Epithelial cell of esophagus (primary cell): ENCODE results near the gene DAD1.

Source experiments
- DNase-seq: peaks from one replicate; pipeline ENCODE4 v3.0.0; 2010; ENCODE audit warnings: low read depth
- H3K4me3 ChIP-seq: 2 replicates; pipeline ENCODE4 v1.5.1; 2011; ENCODE audit warnings: mild to moderate bottlenecking, low read length, control low read depth
- TF ChIP-seq, protein P1 (sequence below): IDR thresholded peaks from 2 replicates; pipeline ENCODE4 v1.5.1; 2011; ENCODE audit warnings: low read depth, mild to moderate bottlenecking, low read length, control low read depth, inconsistent platforms; ENCODE audit not compliant: insufficient read depth; ENCODE audit errors: missing control alignments

The DAD1 gene

DNA sequence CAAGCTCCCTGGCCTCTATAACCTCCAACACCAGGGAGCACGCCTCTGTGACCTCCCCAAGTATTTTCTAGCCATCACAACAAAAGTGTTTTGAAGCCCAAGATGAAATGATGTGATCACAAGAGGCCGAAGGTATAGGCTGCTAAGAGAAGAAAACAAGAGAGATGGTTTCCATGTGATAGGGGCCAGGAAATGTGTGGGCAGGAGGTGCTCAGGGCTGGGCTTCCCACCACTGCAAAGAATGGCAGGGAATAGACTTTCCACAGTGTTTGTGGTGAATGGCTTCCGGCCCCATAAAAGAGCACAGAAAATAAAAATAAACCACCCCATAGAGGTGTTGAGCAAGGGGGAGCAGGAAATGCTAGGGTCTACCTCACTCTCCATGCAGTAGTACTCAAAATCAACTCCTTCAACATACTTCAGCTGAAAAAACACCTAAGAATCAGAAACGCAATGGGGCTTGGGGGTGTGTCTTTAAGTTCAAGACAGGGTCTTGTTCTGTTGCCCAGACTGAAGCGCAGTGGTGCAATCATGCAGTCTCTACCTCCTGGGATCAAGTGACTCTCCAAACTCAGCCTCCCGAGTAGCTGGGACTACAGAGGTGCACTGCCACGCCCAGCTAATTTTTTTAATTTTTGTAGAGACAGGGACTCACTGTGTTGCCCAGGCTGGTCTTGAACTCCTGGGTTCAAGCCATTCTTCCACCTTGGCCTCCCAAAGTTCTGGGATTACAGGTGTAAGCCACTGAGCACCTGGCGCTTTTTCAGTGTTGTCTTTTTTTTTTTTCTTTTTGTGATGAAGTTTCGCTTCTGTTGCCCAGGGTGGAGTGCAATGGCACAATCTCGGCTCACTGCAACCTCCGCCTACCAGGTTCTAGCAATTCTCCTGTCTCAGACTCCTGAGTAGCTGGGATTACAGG is 27.1 kb downstream of the DAD1 start:
- TF ChIP-seq, protein P1, sequence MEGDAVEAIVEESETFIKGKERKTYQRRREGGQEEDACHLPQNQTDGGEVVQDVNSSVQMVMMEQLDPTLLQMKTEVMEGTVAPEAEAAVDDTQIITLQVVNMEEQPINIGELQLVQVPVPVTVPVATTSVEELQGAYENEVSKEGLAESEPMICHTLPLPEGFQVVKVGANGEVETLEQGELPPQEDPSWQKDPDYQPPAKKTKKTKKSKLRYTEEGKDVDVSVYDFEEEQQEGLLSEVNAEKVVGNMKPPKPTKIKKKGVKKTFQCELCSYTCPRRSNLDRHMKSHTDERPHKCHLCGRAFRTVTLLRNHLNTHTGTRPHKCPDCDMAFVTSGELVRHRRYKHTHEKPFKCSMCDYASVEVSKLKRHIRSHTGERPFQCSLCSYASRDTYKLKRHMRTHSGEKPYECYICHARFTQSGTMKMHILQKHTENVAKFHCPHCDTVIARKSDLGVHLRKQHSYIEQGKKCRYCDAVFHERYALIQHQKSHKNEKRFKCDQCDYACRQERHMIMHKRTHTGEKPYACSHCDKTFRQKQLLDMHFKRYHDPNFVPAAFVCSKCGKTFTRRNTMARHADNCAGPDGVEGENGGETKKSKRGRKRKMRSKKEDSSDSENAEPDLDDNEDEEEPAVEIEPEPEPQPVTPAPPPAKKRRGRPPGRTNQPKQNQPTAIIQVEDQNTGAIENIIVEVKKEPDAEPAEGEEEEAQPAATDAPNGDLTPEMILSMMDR, result no peak
- H3K4me3 ChIP-seq, result no peak overlapping the region
- DNase-seq, result no peak

DNA sequence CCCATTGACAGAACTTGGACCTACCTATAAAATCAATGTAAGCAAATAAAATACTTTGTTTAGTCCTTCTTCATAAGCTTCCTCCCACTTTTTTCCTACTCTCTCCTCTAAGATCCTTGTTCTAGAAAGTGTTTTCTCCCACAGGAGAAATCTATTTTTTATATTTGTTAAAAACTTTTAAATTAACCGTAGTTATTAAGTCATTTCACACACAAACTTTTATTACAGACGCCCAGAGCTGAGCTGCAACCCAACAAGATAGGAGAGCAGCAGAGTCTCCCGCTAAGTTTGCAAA is 27.7 kb downstream of the DAD1 start:
- H3K4me3 ChIP-seq, result no peak overlapping the region
- TF ChIP-seq, protein P1, result no peak
- DNase-seq, result no peak

DNA sequence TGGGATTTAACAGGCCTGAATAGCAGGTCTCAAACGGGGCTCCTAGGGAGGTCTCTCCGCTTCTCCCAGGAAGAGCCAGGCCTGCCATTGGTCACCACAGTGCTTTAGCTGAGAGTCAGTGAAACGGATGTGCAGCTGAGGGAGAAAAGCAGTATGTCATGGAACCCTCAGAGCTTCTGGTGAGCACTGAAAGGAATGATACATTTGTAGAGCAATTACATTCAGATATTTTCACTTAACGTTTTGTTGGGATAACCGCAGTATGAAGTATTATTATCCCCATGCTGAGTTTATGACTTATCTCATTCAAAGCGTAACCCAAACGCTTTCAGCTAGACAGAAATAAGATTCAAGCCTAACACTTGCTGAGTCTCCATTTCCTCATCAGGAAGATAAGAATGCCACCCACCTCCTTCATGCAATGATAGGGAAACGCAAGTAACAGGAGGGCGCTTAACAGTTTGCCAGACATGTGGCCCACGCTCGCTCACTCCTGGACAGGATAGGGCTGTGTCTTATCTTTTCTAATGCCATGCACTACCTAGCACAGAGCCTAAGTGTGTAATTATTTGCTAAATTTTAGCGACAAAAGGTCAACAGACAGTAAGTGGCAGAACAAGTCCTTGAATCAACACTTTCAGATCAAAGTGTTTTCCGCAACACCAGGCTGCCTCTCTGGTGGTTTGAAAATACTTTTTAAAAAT is 28.2 kb downstream of the DAD1 start:
- no peak overlapping the region for H3K4me3 ChIP-seq
- DNase-seq, result no peak
- TF ChIP-seq, protein P1, result no peak

DNA sequence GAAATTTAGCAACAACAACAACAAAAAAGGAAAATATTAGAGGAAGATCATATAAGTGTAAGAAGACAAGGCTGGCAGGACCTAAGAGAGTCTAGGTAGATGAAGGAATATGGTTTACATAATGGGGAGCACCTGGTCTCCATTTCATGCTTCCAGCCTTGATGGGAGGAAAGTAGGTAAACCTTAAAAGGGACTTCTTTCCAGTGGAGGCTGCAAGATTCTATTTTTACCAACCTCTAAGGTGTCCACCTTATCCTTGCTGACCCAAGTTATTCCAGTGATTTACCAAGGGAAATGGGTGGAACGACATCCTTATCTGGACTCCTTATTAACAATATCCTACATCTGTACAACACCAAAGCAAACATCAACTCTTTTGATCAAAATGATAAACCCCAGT is 30.0 kb downstream of the DAD1 start:
- no peak overlapping the region for H3K4me3 ChIP-seq
- no peak for DNase-seq

DNA sequence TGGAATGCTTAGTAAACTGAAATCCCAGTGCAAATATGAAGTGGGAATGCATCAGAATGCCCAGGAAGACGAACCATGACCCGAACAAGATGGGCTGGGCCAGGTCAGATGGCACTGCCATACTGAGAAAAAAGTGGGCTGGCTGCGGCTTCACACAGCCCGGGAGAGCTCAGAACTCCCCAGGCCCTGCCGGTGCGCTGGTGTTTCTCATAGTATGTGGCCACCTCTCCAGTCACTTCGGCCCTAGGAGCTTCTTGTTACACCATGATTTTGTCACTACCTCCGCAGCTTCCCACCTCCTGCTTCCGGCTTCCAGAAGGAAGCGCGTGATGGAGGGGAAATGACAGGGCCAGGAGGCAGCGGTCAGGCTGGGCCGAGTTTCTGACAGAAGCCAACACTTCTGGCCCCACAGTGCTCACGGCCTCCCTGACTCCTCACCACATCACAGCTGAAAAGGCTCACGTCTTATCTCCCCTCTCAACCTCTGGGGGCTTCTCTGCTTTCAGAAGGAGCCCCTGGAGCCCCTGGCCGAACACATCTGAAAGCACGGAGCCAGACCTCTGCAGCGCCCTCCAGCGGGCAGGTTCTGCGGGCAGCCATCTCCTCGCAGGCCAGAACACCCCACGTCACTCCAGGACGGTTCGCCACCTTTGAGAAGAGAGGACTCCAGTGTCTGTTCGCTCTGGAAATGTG is 30.7 kb downstream of the DAD1 start:
- no peak for DNase-seq
- no peak overlapping the region for H3K4me3 ChIP-seq
- TF ChIP-seq, protein P1, result peak; percentile 18

More for the DNA sequence above, 30.0 kb downstream of the DAD1 start:
- TF ChIP-seq, protein P1, result no peak

DNA sequence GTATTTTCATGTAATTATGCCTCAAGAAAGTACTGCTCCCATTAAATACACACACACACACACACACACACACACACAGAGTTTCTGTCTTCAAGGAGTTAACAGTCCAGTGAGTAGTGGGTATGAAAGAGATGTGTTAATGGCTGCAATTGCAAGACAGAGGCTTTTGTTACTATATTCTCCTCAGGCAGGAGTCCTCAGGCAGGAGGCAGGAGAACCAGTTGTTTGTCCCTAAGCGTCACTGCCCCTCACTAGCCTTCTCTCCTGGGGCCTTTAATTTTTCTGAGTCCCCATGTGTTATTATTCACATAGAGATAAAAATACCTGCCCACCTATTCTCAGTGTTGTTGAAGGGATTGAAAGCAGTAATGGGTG is 31.2 kb downstream of the DAD1 start:
- H3K4me3 ChIP-seq, result no peak overlapping the region
- TF ChIP-seq, protein P1, result no peak
- no peak for DNase-seq
